Measurements from ENCODE around the gene MYMK. TPM values are rescaled to one million over a fixed set of nuclear protein-coding genes. Genes with fewer than 3 reads are reported as not detected.

MYMK gene
- total and polyA plus RNA-seq, 2 experiments from 2014 or later: not detected

GRCh38 chr9:133533857-133534256 is 9.1 kb upstream of the MYMK start (continued):
- no peak for TF ChIP-seq NANOG (IDR thresholded peaks at IDR 0.05; ENCODE audit: borderline replicate concordance)

- DNase-seq (ENCODE audit: low spot score) (peak; percentile 87), ATAC-seq (peak; percentile 21)
- Mint-ChIP-seq H3K4me3 (peak overlapping the region; percentile 30; the same call in 2 of the 3 replicates), H3K27me3 (ENCODE audit: insufficient read depth, low read depth, poor library complexity) (peaks cover 20% of the 10 kb centered on the region), H3K9me3 (no peaks in the 10 kb centered on the region), H3K27ac (no peak overlapping the region), H3K36me3 (ENCODE audit: low read depth) (no peaks in the 10 kb centered on the region), H3K4me1 (peaks cover 19% of the 10 kb centered on the region)
- H3K27ac ChIP-seq (ENCODE audit: low read depth): no peak overlapping the region
- no peaks in the 10 kb centered on the region for H3K9me2 ChIP-seq (ENCODE audit: insufficient read depth)
- TF ChIP-seq CREB1 (CRISPR knock-in tag; IDR thresholded peaks at IDR 0.05; ENCODE audit: low read depth): no peak
- TF ChIP-seq, protein P1, sequence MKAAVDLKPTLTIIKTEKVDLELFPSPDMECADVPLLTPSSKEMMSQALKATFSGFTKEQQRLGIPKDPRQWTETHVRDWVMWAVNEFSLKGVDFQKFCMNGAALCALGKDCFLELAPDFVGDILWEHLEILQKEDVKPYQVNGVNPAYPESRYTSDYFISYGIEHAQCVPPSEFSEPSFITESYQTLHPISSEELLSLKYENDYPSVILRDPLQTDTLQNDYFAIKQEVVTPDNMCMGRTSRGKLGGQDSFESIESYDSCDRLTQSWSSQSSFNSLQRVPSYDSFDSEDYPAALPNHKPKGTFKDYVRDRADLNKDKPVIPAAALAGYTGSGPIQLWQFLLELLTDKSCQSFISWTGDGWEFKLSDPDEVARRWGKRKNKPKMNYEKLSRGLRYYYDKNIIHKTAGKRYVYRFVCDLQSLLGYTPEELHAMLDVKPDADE (IDR thresholded peaks at IDR 0.05): no peak
- TF ChIP-seq STAT1 (IDR thresholded peaks at IDR 0.05; ENCODE audit: unreplicated experiment): no peak
- TF ChIP-seq EZH2 (IDR thresholded peaks at IDR 0.05; ENCODE audit: low read depth, unreplicated experiment): no peak
- no peak for TF ChIP-seq ZNF114 (CRISPR knock-in tag; IDR thresholded peaks at IDR 0.05)
- TF ChIP-seq, protein P2, sequence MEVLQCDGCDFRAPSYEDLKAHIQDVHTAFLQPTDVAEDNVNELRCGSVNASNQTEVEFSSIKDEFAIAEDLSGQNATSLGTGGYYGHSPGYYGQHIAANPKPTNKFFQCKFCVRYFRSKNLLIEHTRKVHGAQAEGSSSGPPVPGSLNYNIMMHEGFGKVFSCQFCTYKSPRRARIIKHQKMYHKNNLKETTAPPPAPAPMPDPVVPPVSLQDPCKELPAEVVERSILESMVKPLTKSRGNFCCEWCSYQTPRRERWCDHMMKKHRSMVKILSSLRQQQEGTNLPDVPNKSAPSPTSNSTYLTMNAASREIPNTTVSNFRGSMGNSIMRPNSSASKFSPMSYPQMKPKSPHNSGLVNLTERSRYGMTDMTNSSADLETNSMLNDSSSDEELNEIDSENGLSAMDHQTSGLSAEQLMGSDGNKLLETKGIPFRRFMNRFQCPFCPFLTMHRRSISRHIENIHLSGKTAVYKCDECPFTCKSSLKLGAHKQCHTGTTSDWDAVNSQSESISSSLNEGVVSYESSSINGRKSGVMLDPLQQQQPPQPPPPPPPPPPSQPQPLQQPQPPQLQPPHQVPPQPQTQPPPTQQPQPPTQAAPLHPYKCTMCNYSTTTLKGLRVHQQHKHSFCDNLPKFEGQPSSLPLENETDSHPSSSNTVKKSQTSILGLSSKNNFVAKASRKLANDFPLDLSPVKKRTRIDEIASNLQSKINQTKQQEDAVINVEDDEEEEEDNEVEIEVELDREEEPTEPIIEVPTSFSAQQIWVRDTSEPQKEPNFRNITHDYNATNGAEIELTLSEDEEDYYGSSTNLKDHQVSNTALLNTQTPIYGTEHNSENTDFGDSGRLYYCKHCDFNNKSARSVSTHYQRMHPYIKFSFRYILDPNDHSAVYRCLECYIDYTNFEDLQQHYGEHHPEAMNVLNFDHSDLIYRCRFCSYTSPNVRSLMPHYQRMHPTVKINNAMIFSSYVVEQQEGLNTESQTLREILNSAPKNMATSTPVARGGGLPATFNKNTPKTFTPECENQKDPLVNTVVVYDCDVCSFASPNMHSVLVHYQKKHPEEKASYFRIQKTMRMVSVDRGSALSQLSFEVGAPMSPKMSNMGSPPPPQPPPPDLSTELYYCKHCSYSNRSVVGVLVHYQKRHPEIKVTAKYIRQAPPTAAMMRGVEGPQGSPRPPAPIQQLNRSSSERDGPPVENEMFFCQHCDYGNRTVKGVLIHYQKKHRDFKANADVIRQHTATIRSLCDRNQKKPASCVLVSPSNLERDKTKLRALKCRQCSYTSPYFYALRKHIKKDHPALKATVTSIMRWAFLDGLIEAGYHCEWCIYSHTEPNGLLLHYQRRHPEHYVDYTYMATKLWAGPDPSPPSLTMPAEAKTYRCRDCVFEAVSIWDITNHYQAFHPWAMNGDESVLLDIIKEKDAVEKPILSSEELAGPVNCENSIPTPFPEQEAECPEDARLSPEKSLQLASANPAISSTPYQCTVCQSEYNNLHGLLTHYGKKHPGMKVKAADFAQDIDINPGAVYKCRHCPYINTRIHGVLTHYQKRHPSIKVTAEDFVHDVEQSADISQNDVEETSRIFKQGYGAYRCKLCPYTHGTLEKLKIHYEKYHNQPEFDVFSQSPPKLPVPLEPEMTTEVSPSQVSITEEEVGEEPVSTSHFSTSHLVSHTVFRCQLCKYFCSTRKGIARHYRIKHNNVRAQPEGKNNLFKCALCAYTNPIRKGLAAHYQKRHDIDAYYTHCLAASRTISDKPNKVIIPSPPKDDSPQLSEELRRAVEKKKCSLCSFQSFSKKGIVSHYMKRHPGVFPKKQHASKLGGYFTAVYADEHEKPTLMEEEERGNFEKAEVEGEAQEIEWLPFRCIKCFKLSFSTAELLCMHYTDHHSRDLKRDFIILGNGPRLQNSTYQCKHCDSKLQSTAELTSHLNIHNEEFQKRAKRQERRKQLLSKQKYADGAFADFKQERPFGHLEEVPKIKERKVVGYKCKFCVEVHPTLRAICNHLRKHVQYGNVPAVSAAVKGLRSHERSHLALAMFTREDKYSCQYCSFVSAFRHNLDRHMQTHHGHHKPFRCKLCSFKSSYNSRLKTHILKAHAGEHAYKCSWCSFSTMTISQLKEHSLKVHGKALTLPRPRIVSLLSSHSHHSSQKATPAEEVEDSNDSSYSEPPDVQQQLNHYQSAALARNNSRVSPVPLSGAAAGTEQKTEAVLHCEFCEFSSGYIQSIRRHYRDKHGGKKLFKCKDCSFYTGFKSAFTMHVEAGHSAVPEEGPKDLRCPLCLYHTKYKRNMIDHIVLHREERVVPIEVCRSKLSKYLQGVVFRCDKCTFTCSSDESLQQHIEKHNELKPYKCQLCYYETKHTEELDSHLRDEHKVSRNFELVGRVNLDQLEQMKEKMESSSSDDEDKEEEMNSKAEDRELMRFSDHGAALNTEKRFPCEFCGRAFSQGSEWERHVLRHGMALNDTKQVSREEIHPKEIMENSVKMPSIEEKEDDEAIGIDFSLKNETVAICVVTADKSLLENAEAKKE (CRISPR knock-in tag; IDR thresholded peaks at IDR 0.05): no peak
- TF ChIP-seq, protein P3, sequence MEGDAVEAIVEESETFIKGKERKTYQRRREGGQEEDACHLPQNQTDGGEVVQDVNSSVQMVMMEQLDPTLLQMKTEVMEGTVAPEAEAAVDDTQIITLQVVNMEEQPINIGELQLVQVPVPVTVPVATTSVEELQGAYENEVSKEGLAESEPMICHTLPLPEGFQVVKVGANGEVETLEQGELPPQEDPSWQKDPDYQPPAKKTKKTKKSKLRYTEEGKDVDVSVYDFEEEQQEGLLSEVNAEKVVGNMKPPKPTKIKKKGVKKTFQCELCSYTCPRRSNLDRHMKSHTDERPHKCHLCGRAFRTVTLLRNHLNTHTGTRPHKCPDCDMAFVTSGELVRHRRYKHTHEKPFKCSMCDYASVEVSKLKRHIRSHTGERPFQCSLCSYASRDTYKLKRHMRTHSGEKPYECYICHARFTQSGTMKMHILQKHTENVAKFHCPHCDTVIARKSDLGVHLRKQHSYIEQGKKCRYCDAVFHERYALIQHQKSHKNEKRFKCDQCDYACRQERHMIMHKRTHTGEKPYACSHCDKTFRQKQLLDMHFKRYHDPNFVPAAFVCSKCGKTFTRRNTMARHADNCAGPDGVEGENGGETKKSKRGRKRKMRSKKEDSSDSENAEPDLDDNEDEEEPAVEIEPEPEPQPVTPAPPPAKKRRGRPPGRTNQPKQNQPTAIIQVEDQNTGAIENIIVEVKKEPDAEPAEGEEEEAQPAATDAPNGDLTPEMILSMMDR (conservative IDR thresholded peaks at IDR 0.05; ENCODE audit: low read depth in 2 of 2): peak; percentile 56 to 86
- H2AFZ ChIP-seq: 0 out of 2 replicates have a peak overlapping the region, but pooled peaks have one; percentile 96
- H3F3A ChIP-seq (replicated peaks; ENCODE audit: low read depth): 0 out of 2 replicates have a peak, but pooled peaks cover 4% of the 10 kb centered on the region
- no peak overlapping the region for H3K4me2 ChIP-seq
- no peaks in the 10 kb centered on the region for H3K36me3 ChIP-seq (ENCODE audit: insufficient read depth)
- H3K4me1 ChIP-seq (ENCODE audit: insufficient read depth): peaks cover 13% of the 10 kb centered on the region; the same call in 1 of the 2 replicates
- peaks cover 9% of the 10 kb centered on the region; the same call in 1 of the 2 replicates for H3K27me3 ChIP-seq (ENCODE audit: insufficient read depth)
- no peaks in the 10 kb centered on the region for H4K20me1 ChIP-seq (replicated peaks; ENCODE audit: insufficient read depth)
- H3K79me2 ChIP-seq (replicated peaks; ENCODE audit: insufficient read depth): no peaks in the 10 kb centered on the region
- H3K4me3 ChIP-seq: no peak overlapping the region
These were observed 8.3 kb upstream of the MYMK start for GRCh38 chr9:133532937-133533668.

All from GM23338 (cell line).